K562 (cell line): ENCODE measurements around the gene PPT2. TPM values are rescaled to one million over a fixed set of nuclear protein-coding genes. Genes with fewer than 3 reads are reported as not detected.

Experiments
- ADNP ChIP-seq: fragments of 200-800 bp; sonication (Bioruptor generic); IDR thresholded peaks from 2 replicates; pipeline ENCODE4 v1.6.1; 2016; ENCODE audit warnings: missing genetic modification characterization, missing compliant biosample characterization
- BRF1 ChIP-seq: IDR thresholded peaks from 3 replicates; pipeline ENCODE4 v1.6.1; 2011; ENCODE audit warnings: borderline replicate concordance, mild to moderate bottlenecking; ENCODE audit not compliant: insufficient read length; ENCODE audit errors: extremely low read depth
- CCNT2 ChIP-seq: IDR thresholded peaks from 2 replicates; pipeline ENCODE4 v1.6.1; 2011; ENCODE audit warnings: borderline replicate concordance, low read depth, mild to moderate bottlenecking, moderate library complexity, mixed read lengths, low read length; ENCODE audit not compliant: insufficient read length; ENCODE audit errors: extremely low read depth
- CTBP1 ChIP-seq: fragments of 450-650 bp; IDR thresholded peaks from 2 replicates; pipeline ENCODE4 v1.6.1; 2016; ENCODE audit warnings: borderline replicate concordance
- KDM5B ChIP-seq: fragments of 200-600 bp; sonication (generic); IDR thresholded peaks from 2 replicates; pipeline ENCODE4 v1.6.1; 2012; ENCODE audit warnings: low read depth, mild to moderate bottlenecking, moderate library complexity, low read length, control low read depth, inconsistent platforms; ENCODE audit not compliant: insufficient replicate concordance
- NR4A1 ChIP-seq, 2 experiments: fragments of 250-450 bp in 1 of 2; fragments of 450-650 bp in 1 of 2; sonication (Bioruptor Pico) in 1 of 2; IDR thresholded peaks; 2 replicates each; pipeline versions ENCODE4 v1.4.0 to v1.6.1; 2016 to 2020; ENCODE audit warnings: mild to moderate bottlenecking in 2 of 2, missing compliant biosample characterization in 1 of 2, missing genetic modification characterization in 1 of 2, moderate library complexity in 1 of 2
- PCBP1 ChIP-seq: fragments of 200-400 bp; formaldehyde crosslinking; IDR thresholded peaks from 2 replicates; pipeline ENCODE4 v1.6.1; 2018; ENCODE audit warnings: mild to moderate bottlenecking, low read depth, low read length; ENCODE audit not compliant: poor library complexity, severe bottlenecking
- SUPT5H ChIP-seq: fragments of 450-650 bp; IDR thresholded peaks from 2 replicates; pipeline ENCODE4 v1.6.1; 2016
- TAF9B ChIP-seq: fragments of 450-650 bp; IDR thresholded peaks from 2 replicates; pipeline ENCODE4 v1.6.1; 2018; ENCODE audit warnings: mild to moderate bottlenecking; ENCODE audit not compliant: partially characterized antibody
- TEAD1 ChIP-seq, 2 experiments: fragments of 450-650 bp in 1 of 2; sonication (generic) in 1 of 2; formaldehyde crosslinking; IDR thresholded peaks; 2 replicates each; pipeline versions ENCODE4 v1.4.0 to v1.8.0; 2020 to 2022; ENCODE audit warnings: mild to moderate bottlenecking in 2 of 2, missing genetic modification reagents in 1 of 2
- ZFP30 ChIP-seq: fragments of 250-450 bp; sonication (Bioruptor Pico); IDR thresholded peaks from 2 replicates; pipeline ENCODE4 v1.8.0; 2022; ENCODE audit warnings: moderate library complexity, mild to moderate bottlenecking, inconsistent platforms, borderline replicate concordance
- ZNF232 ChIP-seq: sonication (generic); formaldehyde crosslinking; IDR thresholded peaks from 2 replicates; pipeline ENCODE4 v1.8.0; 2022; ENCODE audit warnings: mild to moderate bottlenecking, missing genetic modification reagents
- polyA plus RNA-seq, 8 experiments: library from polyadenylated mRNA; depleted of rRNA in 4 of 8; stranded (reverse) in 5 of 8; unstranded in 3 of 8; fragments of >200 nt; fragmentation: Nextera tagmentation in 2 of 8; fragmentation: Illumina TruSeq in 1 of 8; extraction: Ambion mirVana in 2 of 8; extraction: Trizol in 1 of 8; gene quantifications; 2 replicates each; pipeline versions ENCODE4 v1.2.1 to v1.2.3, GENCODE V29; 2011 to 2014; ENCODE audit warnings: inconsistent platforms in 1 of 8, missing spikeins in 1 of 8
- total RNA-seq, 7 experiments: library from RNA; depleted of rRNA in 6 of 7; stranded (reverse); fragments of >200 nt in 6 of 7; fragmentation: Illumina TruSeq in 2 of 7; extraction: Trizol in 2 of 7; gene quantifications; 2 replicates each; pipeline versions ENCODE4 v1.2.1 to v1.2.3, GENCODE V29; 2011 to 2021; ENCODE audit warnings: low replicate concordance in 1 of 7
- TF ChIP-seq, protein P1 (sequence below), 2 experiments: fragments of 450-650 bp; formaldehyde crosslinking in 1 of 2; IDR thresholded peaks; 2 replicates each; pipeline versions ENCODE4 v1.4.0 to v1.6.1; 2014 to 2020; ENCODE audit warnings: mild to moderate bottlenecking in 2 of 2, borderline replicate concordance in 1 of 2, low read depth in 1 of 2
- TF ChIP-seq, protein P2 (sequence below): fragments of 450-650 bp; IDR thresholded peaks from one replicate; pipeline ENCODE4 v1.6.1; 2018; ENCODE audit warnings: mild to moderate bottlenecking, moderate library complexity; ENCODE audit not compliant: partially characterized antibody
- TF ChIP-seq, protein P3 (sequence below): fragments of 450-650 bp; IDR thresholded peaks from 2 replicates; pipeline ENCODE4 v1.6.1; 2016; ENCODE audit warnings: missing biosample characterization, missing genetic modification characterization

The PPT2 gene
- total and polyA plus RNA-seq, 9 of the 15 experiments (the other 6 are each of a cell fraction or from before 2014, with no cell fraction given) = 27.4 to 98.8 (median 69.9) TPM

- TF ChIP-seq, protein P1, sequence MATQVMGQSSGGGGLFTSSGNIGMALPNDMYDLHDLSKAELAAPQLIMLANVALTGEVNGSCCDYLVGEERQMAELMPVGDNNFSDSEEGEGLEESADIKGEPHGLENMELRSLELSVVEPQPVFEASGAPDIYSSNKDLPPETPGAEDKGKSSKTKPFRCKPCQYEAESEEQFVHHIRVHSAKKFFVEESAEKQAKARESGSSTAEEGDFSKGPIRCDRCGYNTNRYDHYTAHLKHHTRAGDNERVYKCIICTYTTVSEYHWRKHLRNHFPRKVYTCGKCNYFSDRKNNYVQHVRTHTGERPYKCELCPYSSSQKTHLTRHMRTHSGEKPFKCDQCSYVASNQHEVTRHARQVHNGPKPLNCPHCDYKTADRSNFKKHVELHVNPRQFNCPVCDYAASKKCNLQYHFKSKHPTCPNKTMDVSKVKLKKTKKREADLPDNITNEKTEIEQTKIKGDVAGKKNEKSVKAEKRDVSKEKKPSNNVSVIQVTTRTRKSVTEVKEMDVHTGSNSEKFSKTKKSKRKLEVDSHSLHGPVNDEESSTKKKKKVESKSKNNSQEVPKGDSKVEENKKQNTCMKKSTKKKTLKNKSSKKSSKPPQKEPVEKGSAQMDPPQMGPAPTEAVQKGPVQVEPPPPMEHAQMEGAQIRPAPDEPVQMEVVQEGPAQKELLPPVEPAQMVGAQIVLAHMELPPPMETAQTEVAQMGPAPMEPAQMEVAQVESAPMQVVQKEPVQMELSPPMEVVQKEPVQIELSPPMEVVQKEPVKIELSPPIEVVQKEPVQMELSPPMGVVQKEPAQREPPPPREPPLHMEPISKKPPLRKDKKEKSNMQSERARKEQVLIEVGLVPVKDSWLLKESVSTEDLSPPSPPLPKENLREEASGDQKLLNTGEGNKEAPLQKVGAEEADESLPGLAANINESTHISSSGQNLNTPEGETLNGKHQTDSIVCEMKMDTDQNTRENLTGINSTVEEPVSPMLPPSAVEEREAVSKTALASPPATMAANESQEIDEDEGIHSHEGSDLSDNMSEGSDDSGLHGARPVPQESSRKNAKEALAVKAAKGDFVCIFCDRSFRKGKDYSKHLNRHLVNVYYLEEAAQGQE (IDR thresholded peaks at IDR 0.05; ENCODE audit: borderline replicate concordance) = peak; percentile 62; the same call in 1 of the 2 replicates
- TF ChIP-seq, protein P1 (CRISPR knock-in tag; IDR thresholded peaks at IDR 0.05; ENCODE audit: low read depth) = no peak
- TF ChIP-seq PCBP1 (no peak), TEAD1 (CRISPR knock-in tag; IDR thresholded peaks at IDR 0.05) (peak; percentile 90 to 91), CTBP1 (peak; percentile 74), ZFP30 (CRISPR knock-in tag) (no peak), ADNP (tag) (no peak), NR4A1 (CRISPR knock-in tag; IDR thresholded peaks at IDR 0.05) (no peak), NR4A1 (tag; IDR thresholded peaks at IDR 0.05) (no peak), ZNF232 (0 out of 2 replicates have a peak, but pooled peaks have one; percentile 35), BRF1 (no peak), CCNT2 (no peak), TAF9B (no peak), SUPT5H (peak; percentile 54), KDM5B (no peak)
- TF ChIP-seq, protein P2, sequence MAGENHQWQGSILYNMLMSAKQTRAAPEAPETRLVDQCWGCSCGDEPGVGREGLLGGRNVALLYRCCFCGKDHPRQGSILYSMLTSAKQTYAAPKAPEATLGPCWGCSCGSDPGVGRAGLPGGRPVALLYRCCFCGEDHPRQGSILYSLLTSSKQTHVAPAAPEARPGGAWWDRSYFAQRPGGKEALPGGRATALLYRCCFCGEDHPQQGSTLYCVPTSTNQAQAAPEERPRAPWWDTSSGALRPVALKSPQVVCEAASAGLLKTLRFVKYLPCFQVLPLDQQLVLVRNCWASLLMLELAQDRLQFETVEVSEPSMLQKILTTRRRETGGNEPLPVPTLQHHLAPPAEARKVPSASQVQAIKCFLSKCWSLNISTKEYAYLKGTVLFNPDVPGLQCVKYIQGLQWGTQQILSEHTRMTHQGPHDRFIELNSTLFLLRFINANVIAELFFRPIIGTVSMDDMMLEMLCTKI = no peak
- TF ChIP-seq, protein P3, sequence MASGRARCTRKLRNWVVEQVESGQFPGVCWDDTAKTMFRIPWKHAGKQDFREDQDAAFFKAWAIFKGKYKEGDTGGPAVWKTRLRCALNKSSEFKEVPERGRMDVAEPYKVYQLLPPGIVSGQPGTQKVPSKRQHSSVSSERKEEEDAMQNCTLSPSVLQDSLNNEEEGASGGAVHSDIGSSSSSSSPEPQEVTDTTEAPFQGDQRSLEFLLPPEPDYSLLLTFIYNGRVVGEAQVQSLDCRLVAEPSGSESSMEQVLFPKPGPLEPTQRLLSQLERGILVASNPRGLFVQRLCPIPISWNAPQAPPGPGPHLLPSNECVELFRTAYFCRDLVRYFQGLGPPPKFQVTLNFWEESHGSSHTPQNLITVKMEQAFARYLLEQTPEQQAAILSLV (tag) = no peak
These were observed 41.1 kb downstream of the PPT2 start (continued) for GRCh38 chr6:32194825-32195651.
